ENCODE data around the gene VOPP1. TPM values are rescaled to one million over a fixed set of nuclear protein-coding genes. Genes with fewer than 3 reads are reported as not detected.

The VOPP1 gene
- total and polyA plus RNA-seq, 4 experiments from 2014 or later, result 43.0 to 98.7 (median 90.7) TPM

GRCh38 chr7:55484834-55485233 is 87.5 kb downstream of the VOPP1 start:
- no peaks in the 10 kb centered on the region for H3K9me3 Mint-ChIP-seq
- POLR2A ChIA-PET (ENCODE audit: partially characterized antibody), result interaction anchor here (1.1 kb wide), 1 partner anchor 15 kb away, joined by 3 read pairs; no protein-coding TSS in a partner anchor

DNA sequence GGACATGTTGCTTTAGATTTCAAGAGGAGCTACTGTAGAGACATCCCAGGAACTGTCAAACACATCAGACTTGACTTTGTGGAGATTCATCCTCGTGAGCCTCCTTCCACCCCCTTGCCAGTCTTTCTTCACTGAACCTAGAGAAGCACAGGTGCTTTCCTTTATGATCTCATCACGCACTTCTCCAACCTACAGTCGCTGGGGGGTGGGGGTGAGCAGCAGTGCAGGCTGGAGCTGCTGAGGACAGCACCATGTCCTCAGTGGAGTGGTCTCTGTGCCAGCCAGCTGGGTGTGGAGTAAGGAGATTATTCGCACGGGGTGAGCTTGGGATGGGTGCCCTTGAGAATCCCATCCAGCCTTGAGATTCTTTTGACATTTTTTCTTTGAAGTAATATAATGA is 88.1 kb downstream of the VOPP1 start:
- H3K27me3 ChIP-seq (ENCODE audit: insufficient read depth, low read length), result no peaks in the 10 kb centered on the region
- no peak for DNase-seq
- peaks cover 41 to 97% (median 68%) of the 10 kb centered on the region in 4 donors for H3K4me1 Mint-ChIP-seq
- peak overlapping the region; percentile 2 for H3K27ac ChIP-seq (ENCODE audit: low read depth, low read length)
- H3K36me3 Mint-ChIP-seq, result peaks cover 58 to 70% of the 10 kb centered on the region in 2 donors
- no peaks in the 10 kb centered on the region for H3K9me3 ChIP-seq (ENCODE audit: control insufficient read depth in 1 of 2, low read length in 2 of 2)
- H3K4me3 ChIP-seq (ENCODE audit: low read length in 2 of 2), result no peak overlapping the region
- H3K4me1 ChIP-seq (ENCODE audit: insufficient read depth, low read length), result peaks cover 70% of the 10 kb centered on the region
- ChIA-PET CTCF (ENCODE audit: partially characterized antibody) (interaction anchor here (1.4 to 1.6 kb wide), 2 partner anchors 13 to 89 kb away, joined by 4 read pairs; no protein-coding TSS in a partner anchor), POLR2A (ENCODE audit: partially characterized antibody) (interaction anchor here (1.1 kb wide), 1 partner anchor 15 kb away, joined by 3 read pairs; no protein-coding TSS in a partner anchor)
- peak overlapping the region; percentile 0 to 89 (median 71) for H3K27ac Mint-ChIP-seq
- H3K4me3 Mint-ChIP-seq, result peak overlapping the region in 1 of 8 donors; percentile 29
- no peaks in the 10 kb centered on the region for H3K9me3 Mint-ChIP-seq
- H3K27me3 Mint-ChIP-seq, result no peaks in the 10 kb centered on the region
- intact Hi-C loops (cut with micrococcal nuclease), result no loop called here
- peaks cover 24% of the 10 kb centered on the region for H3K36me3 ChIP-seq (ENCODE audit: insufficient read depth, low read length)

More at GRCh38 chr7:55484834-55485233, 87.5 kb downstream of the VOPP1 start:
- H3K27ac ChIP-seq (ENCODE audit: low read depth, low read length), result peak overlapping the region; percentile 2
- peaks cover 64 to 76% of the 10 kb centered on the region in 2 donors for H3K36me3 Mint-ChIP-seq
- H3K4me3 Mint-ChIP-seq, result peak overlapping the region in 3 of 8 donors; percentile 17 to 31 (median 29)
- DNase-seq, result no peak
- intact Hi-C loops (cut with micrococcal nuclease), result no loop called here
- H3K27me3 ChIP-seq (ENCODE audit: insufficient read depth, low read length), result no peaks in the 10 kb centered on the region
- H3K9me3 ChIP-seq (ENCODE audit: control insufficient read depth in 1 of 2, low read length in 2 of 2), result no peaks in the 10 kb centered on the region
- H3K4me1 Mint-ChIP-seq, result peaks cover 41 to 97% (median 71%) of the 10 kb centered on the region in 4 donors
- H3K27ac Mint-ChIP-seq, result peak overlapping the region in 6 of 7 donors; percentile 55 to 89 (median 72)
- H3K4me1 ChIP-seq (ENCODE audit: insufficient read depth, low read length), result peaks cover 69% of the 10 kb centered on the region
- peaks cover 30% of the 10 kb centered on the region for H3K36me3 ChIP-seq (ENCODE audit: insufficient read depth, low read length)
- CTCF ChIA-PET (ENCODE audit: partially characterized antibody), result interaction anchor here (1.4 to 1.6 kb wide), 2 partner anchors 12 to 88 kb away, joined by 4 read pairs; no protein-coding TSS in a partner anchor
- no peaks in the 10 kb centered on the region for H3K27me3 Mint-ChIP-seq
- H3K4me3 ChIP-seq (ENCODE audit: low read length in 2 of 2), result no peak overlapping the region

DNA sequence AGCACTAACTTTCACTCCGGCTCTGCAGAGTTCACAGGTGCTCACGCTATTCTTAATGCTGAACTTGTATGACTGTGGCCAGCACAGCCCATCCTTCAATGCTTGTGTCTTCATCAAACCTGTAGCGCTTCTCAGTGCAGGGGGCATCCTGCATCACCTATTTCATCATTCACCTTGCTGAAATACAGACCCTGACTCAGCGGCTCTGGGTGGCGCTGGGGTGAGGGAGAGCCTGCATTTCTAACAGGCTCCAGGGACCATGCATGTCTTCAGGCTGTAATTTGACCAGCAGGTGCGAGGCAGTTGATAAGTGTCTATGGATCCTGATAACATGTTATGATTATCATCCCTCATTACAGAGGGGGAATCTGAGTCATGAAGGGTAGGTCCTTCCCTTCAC is 89.3 kb downstream of the VOPP1 start:
- H3K4me1 Mint-ChIP-seq, result peaks cover 46 to 96% (median 69%) of the 10 kb centered on the region in 4 donors
- no peak for DNase-seq
- no peak overlapping the region for H3K4me3 Mint-ChIP-seq
- H3K36me3 Mint-ChIP-seq, result peaks cover 60 to 62% of the 10 kb centered on the region in 2 donors
- Histone ChIP-seq H3K4me3 (ENCODE audit: low read length in 2 of 2) (no peak overlapping the region), H3K9me3 (ENCODE audit: control insufficient read depth in 1 of 2, low read length in 2 of 2) (no peaks in the 10 kb centered on the region), H3K27ac (ENCODE audit: low read depth, low read length) (no peak overlapping the region), H3K4me1 (ENCODE audit: insufficient read depth, low read length) (peaks cover 67% of the 10 kb centered on the region), H3K27me3 (ENCODE audit: insufficient read depth, low read length) (no peaks in the 10 kb centered on the region), H3K36me3 (ENCODE audit: insufficient read depth, low read length) (peaks cover 16% of the 10 kb centered on the region)
- ChIA-PET CTCF (ENCODE audit: partially characterized antibody) (no interaction called here), POLR2A (ENCODE audit: partially characterized antibody) (interaction anchor here (1.4 kb wide), 1 partner anchor 16 kb away, joined by 4 read pairs; no protein-coding TSS in a partner anchor)
- H3K27me3 Mint-ChIP-seq, result no peaks in the 10 kb centered on the region
- intact Hi-C loops (cut with micrococcal nuclease), result no loop called here
- H3K9me3 Mint-ChIP-seq, result no peaks in the 10 kb centered on the region
- H3K27ac Mint-ChIP-seq, result peak overlapping the region in 5 of 7 donors; percentile 26 to 89 (median 63)

DNA sequence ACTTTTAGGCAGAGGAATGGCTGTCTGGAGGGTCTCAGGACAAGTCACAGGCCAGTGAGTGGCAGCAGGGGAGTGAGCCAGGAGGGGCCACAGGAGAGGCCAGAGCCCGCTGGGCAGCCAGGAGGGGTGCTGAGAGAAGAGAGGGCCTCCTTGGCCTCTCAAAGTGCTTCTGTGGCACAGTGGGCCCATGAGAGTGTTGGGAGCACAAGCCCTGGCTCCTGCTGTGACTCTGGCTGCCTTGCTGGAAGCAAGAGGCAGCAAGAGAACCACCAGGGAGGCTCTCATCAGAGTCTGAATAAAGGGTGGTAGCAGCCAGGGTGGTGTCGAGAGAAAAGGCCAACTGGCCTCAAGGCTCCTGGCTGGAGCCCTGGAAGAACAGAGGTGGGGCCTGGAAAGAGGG is 91.1 kb downstream of the VOPP1 start:
- intact Hi-C loops (cut with micrococcal nuclease), result no loop called here
- H3K4me1 Mint-ChIP-seq, result peaks cover 54 to 96% (median 73%) of the 10 kb centered on the region in 4 donors
- H3K27ac Mint-ChIP-seq, result peak overlapping the region in 5 of 7 donors; percentile 37 to 84 (median 73)
- peak overlapping the region in 2 of 8 donors; percentile 28 to 53 for H3K4me3 Mint-ChIP-seq
- DNase-seq, result no peak
- ChIA-PET POLR2A (ENCODE audit: partially characterized antibody) (no interaction called here), CTCF (ENCODE audit: partially characterized antibody) (no interaction called here)
- H3K4me3 ChIP-seq (ENCODE audit: low read length in 2 of 2), result no peak overlapping the region
- peaks cover 6% of the 10 kb centered on the region for H3K36me3 ChIP-seq (ENCODE audit: insufficient read depth, low read length)
- no peak overlapping the region for H3K27ac ChIP-seq (ENCODE audit: low read depth, low read length)
- H3K9me3 ChIP-seq (ENCODE audit: control insufficient read depth in 1 of 2, low read length in 2 of 2), result no peaks in the 10 kb centered on the region
- peaks cover 51 to 55% of the 10 kb centered on the region in 2 donors for H3K36me3 Mint-ChIP-seq
- H3K27me3 Mint-ChIP-seq, result no peaks in the 10 kb centered on the region
- H3K27me3 ChIP-seq (ENCODE audit: insufficient read depth, low read length), result no peaks in the 10 kb centered on the region
- H3K4me1 ChIP-seq (ENCODE audit: insufficient read depth, low read length), result peaks cover 82% of the 10 kb centered on the region
- H3K9me3 Mint-ChIP-seq, result no peaks in the 10 kb centered on the region

GRCh38 chr7:55478700-55479099 is 93.6 kb downstream of the VOPP1 start:
- POLR2A ChIA-PET (ENCODE audit: partially characterized antibody), result interaction anchor here (0.7 to 1.0 kb wide), 3 partner anchors 9 to 21 kb away, joined by 3 to 5 read pairs (median 3); no protein-coding TSS in a partner anchor
- H3K9me3 ChIP-seq (ENCODE audit: control insufficient read depth in 1 of 2, low read length in 2 of 2), result no peaks in the 10 kb centered on the region
- CTCF ChIA-PET (ENCODE audit: partially characterized antibody), result interaction anchor here (0.8 kb wide), 1 partner anchor 10 kb away, joined by 3 read pairs; no protein-coding TSS in a partner anchor
- Mint-ChIP-seq H3K4me3 (peak overlapping the region in 3 of 8 donors; percentile 20 to 30 (median 27)), H3K9me3 (no peaks in the 10 kb centered on the region), H3K36me3 (peaks cover 37 to 42% of the 10 kb centered on the region in 2 donors), H3K27me3 (no peaks in the 10 kb centered on the region), H3K4me1 (peaks cover 66 to 96% (median 76%) of the 10 kb centered on the region in 4 donors), H3K27ac (peak overlapping the region in 6 of 7 donors; percentile 10 to 82 (median 66))
- intact Hi-C loops (cut with micrococcal nuclease), result loop anchor here (5.0 kb wide), 1 partner anchor 39 kb away; no protein-coding TSS in a partner anchor
- peaks cover 83% of the 10 kb centered on the region for H3K4me1 ChIP-seq (ENCODE audit: insufficient read depth, low read length)
- H3K36me3 ChIP-seq (ENCODE audit: insufficient read depth, low read length), result no peaks in the 10 kb centered on the region
- DNase-seq, result no peak
- H3K27me3 ChIP-seq (ENCODE audit: insufficient read depth, low read length), result no peaks in the 10 kb centered on the region
- H3K4me3 ChIP-seq (ENCODE audit: low read length in 2 of 2), result no peak overlapping the region
- H3K27ac ChIP-seq (ENCODE audit: low read depth, low read length), result no peak overlapping the region

GRCh38 chr7:55477781-55478374 is 94.4 kb downstream of the VOPP1 start:
- intact Hi-C loops (cut with micrococcal nuclease), result loop anchor here (5.0 kb wide), 1 partner anchor 39 kb away; no protein-coding TSS in a partner anchor

More at GRCh38 chr7:55477781-55478374, 94.4 kb downstream of the VOPP1 start:
- H3K36me3 ChIP-seq (ENCODE audit: insufficient read depth, low read length), result peaks cover 6% of the 10 kb centered on the region
- Mint-ChIP-seq H3K36me3 (peaks cover 32 to 34% of the 10 kb centered on the region in 2 donors), H3K9me3 (no peaks in the 10 kb centered on the region), H3K4me3 (peak overlapping the region in 6 of 8 donors; percentile 5 to 72 (median 46)), H3K27ac (peak overlapping the region; percentile 10 to 82 (median 68)), H3K27me3 (no peaks in the 10 kb centered on the region), H3K4me1 (peaks cover 68 to 96% (median 77%) of the 10 kb centered on the region in 4 donors)
- peaks cover 83% of the 10 kb centered on the region for H3K4me1 ChIP-seq (ENCODE audit: insufficient read depth, low read length)
- ChIA-PET POLR2A (ENCODE audit: partially characterized antibody) (no interaction called here), CTCF (ENCODE audit: partially characterized antibody) (no interaction called here)
- peak overlapping the region; percentile 4 for H3K27ac ChIP-seq (ENCODE audit: low read depth, low read length)
- H3K4me3 ChIP-seq (ENCODE audit: low read length in 2 of 2), result no peak overlapping the region
- DNase-seq, result no peak
- no peaks in the 10 kb centered on the region for H3K27me3 ChIP-seq (ENCODE audit: insufficient read depth, low read length)
- H3K9me3 ChIP-seq (ENCODE audit: control insufficient read depth in 1 of 2, low read length in 2 of 2), result no peaks in the 10 kb centered on the region

Measured in CD4-positive, alpha-beta memory T cell (primary cell).